PC-9 (cell line): ENCODE measurements around the gene WSCD1.

Source experiments
- CTCF ChIP-seq: fragments of 200-600 bp; sonication (generic); conservative IDR thresholded peaks from 2 replicates; pipeline ENCODE4 v1.6.1; 2017; ENCODE audit warnings: mixed run types, antibody characterized with exemption, mild to moderate bottlenecking, moderate library complexity
- EZH2 ChIP-seq: fragments of 200-600 bp; sonication (generic); IDR thresholded peaks from 2 replicates; pipeline ENCODE4 v1.8.0; 2017; ENCODE audit warnings: antibody characterized with exemption, low read depth

DNA sequence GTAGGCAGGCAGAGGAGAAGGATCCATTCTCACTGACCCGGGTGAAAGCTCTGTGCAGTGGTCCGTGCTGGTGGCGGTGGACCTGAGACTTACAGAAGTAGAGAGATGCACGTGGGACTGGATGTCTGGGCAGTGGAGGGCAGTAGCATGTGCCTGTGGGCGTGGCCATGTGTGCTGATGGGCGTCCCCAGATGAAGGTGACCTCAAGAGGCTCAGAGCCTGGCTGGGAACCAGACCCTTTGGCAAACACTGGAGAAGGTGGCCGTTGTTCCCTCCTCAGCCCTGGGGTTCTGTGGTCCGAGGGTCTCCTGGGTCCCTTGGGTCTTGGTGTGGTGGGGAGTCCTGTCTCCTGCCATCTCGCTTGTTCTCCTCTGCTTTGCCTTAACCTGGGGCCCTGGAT, 15.6 kb downstream of the WSCD1 start:
- TF ChIP-seq EZH2 = no peak
- TF ChIP-seq CTCF = no peak
